OCI-LY7 (cell line): ENCODE measurements around the gene STEAP1. TPM values are rescaled to one million over a fixed set of nuclear protein-coding genes. Genes with fewer than 3 reads are reported as not detected.
"Not testable (repeated sequence)": the region's sequence is repeated elsewhere in the genome, so short reads cannot be mapped to it uniquely, and the experiment has no call there.

Experiments
- BruUV-seq: library from RNA; stranded (reverse); fragments of 400-500 nt; replicated peaks from 2 replicates; lab custom pipeline; 2021; lab: Mats Ljungman, UMichigan
- CTCF ChIA-PET: fragments of 300-600 bp; sonication (Branson Sonifier 250); formaldehyde crosslinking; loops from one replicate; lab custom pipeline; 2022; ENCODE audit warnings: antibody characterized with exemption; ENCODE audit not compliant: unreplicated experiment; lab: Charles Lee
- POLR2A ChIA-PET: fragments of 300-600 bp; sonication (Branson Sonifier 250); formaldehyde crosslinking; loops from one replicate; lab custom pipeline; 2022; ENCODE audit warnings: antibody characterized with exemption; lab: Charles Lee
- DNase-seq: peaks from one replicate; pipeline ENCODE4 v3.0.0-alpha.2; 2015; ENCODE audit warnings: low spot score
- H2AFZ ChIP-seq: fragments of 200-600 bp; sonication (generic), shearing (Covaris generic); 2 replicates; pipeline ENCODE4 v1.6.1; 2014; ENCODE audit warnings: mild to moderate bottlenecking, antibody characterized with exemption, low read length, moderate library complexity
- H3K27ac ChIP-seq: fragments of 200-600 bp; sonication (generic); 2 replicates; pipeline ENCODE4 v1.5.1; 2014; ENCODE audit warnings: mixed run types, low read depth, mild to moderate bottlenecking, moderate library complexity, low read length, inconsistent platforms; ENCODE audit not compliant: poor library complexity, severe bottlenecking
- H3K36me3 ChIP-seq: fragments of 200-600 bp; sonication (generic); 2 replicates; pipeline ENCODE4 v1.6.1; 2014; ENCODE audit warnings: mild to moderate bottlenecking, antibody characterized with exemption, low read length, moderate library complexity, mixed read lengths; ENCODE audit not compliant: insufficient read depth
- H3K4me1 ChIP-seq: fragments of 200-600 bp; sonication (generic); 2 replicates; pipeline ENCODE4 v1.5.1; 2014; ENCODE audit warnings: mild to moderate bottlenecking, low read length; ENCODE audit not compliant: insufficient read depth, poor library complexity, severe bottlenecking
- H3K4me2 ChIP-seq: fragments of 200-600 bp; sonication (generic); 2 replicates; pipeline ENCODE4 v1.6.1; 2014; ENCODE audit warnings: mild to moderate bottlenecking, low read length
- H3K4me3 ChIP-seq: fragments of 200-600 bp; sonication (generic); 2 replicates; pipeline ENCODE4 v1.5.1; 2014; ENCODE audit warnings: mild to moderate bottlenecking, low read depth, low read length; ENCODE audit not compliant: poor library complexity, severe bottlenecking
- H3K79me2 ChIP-seq: fragments of 200-600 bp; sonication (generic); 2 replicates; pipeline ENCODE4 v1.6.1; 2016; ENCODE audit warnings: low read depth, mild to moderate bottlenecking, low read length, moderate library complexity, mixed read lengths; ENCODE audit not compliant: insufficient read depth
- H3K9me2 ChIP-seq: fragments of 200-600 bp; sonication (generic); 2 replicates; pipeline ENCODE4 v1.6.1; 2016; ENCODE audit warnings: mild to moderate bottlenecking, low read length, mixed read lengths; ENCODE audit not compliant: insufficient read depth
- H3K9me3 ChIP-seq: fragments of 200-600 bp; sonication (generic); 2 replicates; pipeline ENCODE4 v1.6.1; 2014; ENCODE audit warnings: mild to moderate bottlenecking, mixed run types, low read length, mixed read lengths
- H4K20me1 ChIP-seq: fragments of 200-600 bp; sonication (generic); 2 replicates; pipeline ENCODE4 v1.6.1; 2014; ENCODE audit warnings: mild to moderate bottlenecking, antibody characterized with exemption, low read length, moderate library complexity, mixed read lengths; ENCODE audit not compliant: insufficient read depth
- intact Hi-C: fragments of 100-400 bp; cut with micrococcal nuclease; formaldehyde crosslinking; loops from one replicate; pipeline ENCODE4 v1.10.0; 2022; ENCODE audit not compliant: unreplicated experiment
- total RNA-seq, 2 experiments: library from RNA; depleted of rRNA in 1 of 2; stranded (reverse); fragments of >200 nt in 1 of 2; shearing (Covaris generic) in 1 of 2; gene quantifications; 2 replicates each; pipeline ENCODE4 v1.2.3, GENCODE V29; 2014 to 2022
- TF ChIP-seq, protein P1 (sequence below): fragments of 200-600 bp; sonication (generic); conservative IDR thresholded peaks from 2 replicates; pipeline ENCODE4 v1.5.1; 2014; ENCODE audit warnings: mild to moderate bottlenecking, antibody characterized with exemption, low read length, moderate library complexity, mixed read lengths

The STEAP1 gene
- total RNA-seq, 2 experiments from 2014 or later: not detected

DNA sequence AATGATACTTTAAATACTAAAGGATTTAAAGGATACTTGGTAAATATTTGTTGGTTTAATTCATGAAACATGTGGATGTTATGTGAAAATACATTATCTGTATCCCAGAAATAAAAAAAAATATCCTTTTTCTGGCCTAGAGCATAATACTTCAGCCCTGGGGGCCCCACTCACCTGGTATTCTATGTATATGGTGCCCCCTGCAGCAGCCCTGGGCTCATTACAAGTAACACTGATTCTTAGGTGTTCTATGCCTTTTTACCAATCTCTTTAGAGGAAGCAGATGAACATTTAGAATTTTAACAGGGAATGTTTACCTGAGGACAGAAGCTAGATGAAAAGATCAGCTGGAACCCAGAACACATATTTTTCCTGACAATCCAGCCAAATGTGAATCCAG is 4.8 kb upstream of the STEAP1 start:
- POLR2A ChIA-PET, BruUV-seq, H3K4me1 ChIP-seq, H3K4me3 ChIP-seq, H3K4me2 ChIP-seq, CTCF ChIA-PET, H3K9me2 ChIP-seq, H2AFZ ChIP-seq, H3K79me2 ChIP-seq, H3K9me3 ChIP-seq, H3K36me3 ChIP-seq, H4K20me1 ChIP-seq, H3K27ac ChIP-seq, intact Hi-C loops: not testable (repeated sequence)
- TF ChIP-seq, protein P1, sequence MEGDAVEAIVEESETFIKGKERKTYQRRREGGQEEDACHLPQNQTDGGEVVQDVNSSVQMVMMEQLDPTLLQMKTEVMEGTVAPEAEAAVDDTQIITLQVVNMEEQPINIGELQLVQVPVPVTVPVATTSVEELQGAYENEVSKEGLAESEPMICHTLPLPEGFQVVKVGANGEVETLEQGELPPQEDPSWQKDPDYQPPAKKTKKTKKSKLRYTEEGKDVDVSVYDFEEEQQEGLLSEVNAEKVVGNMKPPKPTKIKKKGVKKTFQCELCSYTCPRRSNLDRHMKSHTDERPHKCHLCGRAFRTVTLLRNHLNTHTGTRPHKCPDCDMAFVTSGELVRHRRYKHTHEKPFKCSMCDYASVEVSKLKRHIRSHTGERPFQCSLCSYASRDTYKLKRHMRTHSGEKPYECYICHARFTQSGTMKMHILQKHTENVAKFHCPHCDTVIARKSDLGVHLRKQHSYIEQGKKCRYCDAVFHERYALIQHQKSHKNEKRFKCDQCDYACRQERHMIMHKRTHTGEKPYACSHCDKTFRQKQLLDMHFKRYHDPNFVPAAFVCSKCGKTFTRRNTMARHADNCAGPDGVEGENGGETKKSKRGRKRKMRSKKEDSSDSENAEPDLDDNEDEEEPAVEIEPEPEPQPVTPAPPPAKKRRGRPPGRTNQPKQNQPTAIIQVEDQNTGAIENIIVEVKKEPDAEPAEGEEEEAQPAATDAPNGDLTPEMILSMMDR: peak; percentile 69
- DNase-seq: peak; percentile 15

DNA sequence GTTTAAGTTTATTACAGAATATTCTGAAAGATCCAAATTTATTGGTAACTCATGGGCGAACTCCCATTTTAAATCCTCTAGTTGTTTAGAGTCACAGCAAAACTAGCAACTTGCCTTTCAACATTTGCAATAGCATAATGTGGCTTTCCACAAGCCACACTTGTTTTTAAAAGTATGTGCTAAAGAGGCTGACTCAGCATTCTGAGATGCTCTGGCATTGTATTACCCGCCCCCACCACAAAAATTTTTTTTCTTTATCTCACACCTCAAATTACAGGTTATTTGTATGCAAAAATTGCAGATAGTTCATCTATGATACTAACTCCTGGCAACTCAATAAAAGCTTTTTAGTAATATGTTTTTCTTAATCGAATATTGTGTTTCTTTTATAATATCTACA is 2.4 kb upstream of the STEAP1 start:
- H3K36me3 ChIP-seq, H3K9me3 ChIP-seq, H3K9me2 ChIP-seq, BruUV-seq, H3K27ac ChIP-seq, H3K79me2 ChIP-seq, H2AFZ ChIP-seq, H3K4me2 ChIP-seq, H4K20me1 ChIP-seq, CTCF ChIA-PET, DNase-seq, H3K4me1 ChIP-seq, H3K4me3 ChIP-seq, intact Hi-C loops: not testable (repeated sequence)
- POLR2A ChIA-PET: interaction anchor here (0.6 kb wide), 1 partner anchor 10 kb away, joined by 3 read pairs; no protein-coding TSS in a partner anchor

DNA sequence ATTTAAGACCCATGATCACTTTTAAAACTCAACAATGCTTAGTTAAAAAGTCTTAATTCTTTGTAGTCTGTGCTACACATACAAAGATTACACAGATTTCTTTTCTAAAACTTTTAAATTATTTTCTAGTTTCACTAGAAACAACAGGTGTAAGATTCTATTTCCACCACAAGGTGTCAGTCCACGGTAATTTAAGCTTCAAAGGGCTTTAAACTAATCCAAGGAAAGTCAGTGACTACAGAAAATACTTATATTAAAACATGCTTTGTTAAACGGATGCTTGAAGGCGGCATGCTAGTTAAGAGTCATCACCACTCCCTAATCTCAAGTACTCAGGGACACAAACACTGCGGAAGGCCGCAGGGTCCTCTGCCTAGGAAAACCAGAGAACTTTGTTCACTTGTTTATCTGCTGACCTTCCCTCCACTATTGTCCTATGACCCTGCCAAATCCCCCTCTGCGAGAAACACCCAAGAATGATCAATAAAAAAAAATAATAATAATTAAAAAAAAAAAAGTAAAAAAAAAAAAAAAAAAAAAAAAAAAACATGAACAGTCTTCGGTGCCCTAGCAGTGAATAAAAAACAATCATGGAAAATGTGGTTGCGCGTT is 1.5 kb upstream of the STEAP1 start:
- H2AFZ ChIP-seq, H3K4me1 ChIP-seq, H3K27ac ChIP-seq, H4K20me1 ChIP-seq, H3K9me3 ChIP-seq, H3K9me2 ChIP-seq, H3K79me2 ChIP-seq, intact Hi-C loops, BruUV-seq, H3K4me2 ChIP-seq, CTCF ChIA-PET, H3K36me3 ChIP-seq, H3K4me3 ChIP-seq: not testable (repeated sequence)
- TF ChIP-seq, protein P1: peak; percentile 78
- DNase-seq: peak; percentile 36
- POLR2A ChIA-PET: interaction anchor here (0.6 to 0.7 kb wide), 2 partner anchors 36 to 1677 kb away, joined by 3 to 6 read pairs; no protein-coding TSS in a partner anchor
